Panc1 (cell line): ENCODE data around the gene PSMD7.

Experiments used
- POLR2AphosphoS5 ChIP-seq: IDR thresholded peaks from 2 replicates; pipeline ENCODE4 v1.6.1; 2012; ENCODE audit warnings: mild to moderate bottlenecking, low read depth, low read length, moderate library complexity
- SIN3A ChIP-seq: IDR thresholded peaks from 2 replicates; pipeline ENCODE4 v1.6.1; 2012; ENCODE audit warnings: low read depth, mild to moderate bottlenecking, low read length, moderate library complexity, borderline replicate concordance; ENCODE audit not compliant: insufficient read depth
- TCF7L2 ChIP-seq: IDR thresholded peaks from 2 replicates; pipeline ENCODE4 v1.6.1; 2011; ENCODE audit warnings: mild to moderate bottlenecking, low read depth, low read length, inconsistent platforms
- TF ChIP-seq, protein P1 (sequence below): fragments of 450-650 bp; IDR thresholded peaks from 2 replicates; pipeline ENCODE4 v1.5.1; 2017; ENCODE audit warnings: mild to moderate bottlenecking
- TF ChIP-seq, protein P2 (sequence below), 2 experiments: IDR thresholded peaks; 2 replicates each; pipeline ENCODE4 v1.6.1; 2011 to 2012; ENCODE audit warnings: low read depth in 2 of 2, control low read depth in 1 of 2, low read length in 1 of 2, mild to moderate bottlenecking in 1 of 2, moderate library complexity in 1 of 2; ENCODE audit not compliant: insufficient read depth in 1 of 2

DNA sequence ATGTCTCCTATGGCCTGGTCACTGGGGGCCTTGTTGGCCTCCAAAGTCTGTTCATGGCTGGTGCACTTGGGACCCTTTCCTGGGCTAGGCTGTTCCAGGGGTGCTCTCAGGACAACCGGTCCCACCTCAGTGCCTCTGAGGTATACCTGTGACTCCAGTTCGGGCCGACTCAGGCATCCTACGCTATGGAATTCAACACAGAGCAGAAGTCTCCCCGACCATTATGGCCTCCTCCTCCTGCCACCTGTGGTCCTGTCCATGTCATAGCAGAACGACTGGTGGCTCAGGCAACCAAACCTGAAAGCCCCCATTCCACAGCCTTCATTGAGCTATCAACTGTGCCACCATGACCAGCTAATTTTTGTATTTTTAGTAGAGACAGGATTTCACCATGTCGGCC, 8.5 kb upstream of the PSMD7 start:
- TF ChIP-seq POLR2AphosphoS5 (no peak), SIN3A (no peak), TCF7L2 (no peak)
- TF ChIP-seq, protein P1, sequence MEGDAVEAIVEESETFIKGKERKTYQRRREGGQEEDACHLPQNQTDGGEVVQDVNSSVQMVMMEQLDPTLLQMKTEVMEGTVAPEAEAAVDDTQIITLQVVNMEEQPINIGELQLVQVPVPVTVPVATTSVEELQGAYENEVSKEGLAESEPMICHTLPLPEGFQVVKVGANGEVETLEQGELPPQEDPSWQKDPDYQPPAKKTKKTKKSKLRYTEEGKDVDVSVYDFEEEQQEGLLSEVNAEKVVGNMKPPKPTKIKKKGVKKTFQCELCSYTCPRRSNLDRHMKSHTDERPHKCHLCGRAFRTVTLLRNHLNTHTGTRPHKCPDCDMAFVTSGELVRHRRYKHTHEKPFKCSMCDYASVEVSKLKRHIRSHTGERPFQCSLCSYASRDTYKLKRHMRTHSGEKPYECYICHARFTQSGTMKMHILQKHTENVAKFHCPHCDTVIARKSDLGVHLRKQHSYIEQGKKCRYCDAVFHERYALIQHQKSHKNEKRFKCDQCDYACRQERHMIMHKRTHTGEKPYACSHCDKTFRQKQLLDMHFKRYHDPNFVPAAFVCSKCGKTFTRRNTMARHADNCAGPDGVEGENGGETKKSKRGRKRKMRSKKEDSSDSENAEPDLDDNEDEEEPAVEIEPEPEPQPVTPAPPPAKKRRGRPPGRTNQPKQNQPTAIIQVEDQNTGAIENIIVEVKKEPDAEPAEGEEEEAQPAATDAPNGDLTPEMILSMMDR, result no peak
- TF ChIP-seq, protein P2, sequence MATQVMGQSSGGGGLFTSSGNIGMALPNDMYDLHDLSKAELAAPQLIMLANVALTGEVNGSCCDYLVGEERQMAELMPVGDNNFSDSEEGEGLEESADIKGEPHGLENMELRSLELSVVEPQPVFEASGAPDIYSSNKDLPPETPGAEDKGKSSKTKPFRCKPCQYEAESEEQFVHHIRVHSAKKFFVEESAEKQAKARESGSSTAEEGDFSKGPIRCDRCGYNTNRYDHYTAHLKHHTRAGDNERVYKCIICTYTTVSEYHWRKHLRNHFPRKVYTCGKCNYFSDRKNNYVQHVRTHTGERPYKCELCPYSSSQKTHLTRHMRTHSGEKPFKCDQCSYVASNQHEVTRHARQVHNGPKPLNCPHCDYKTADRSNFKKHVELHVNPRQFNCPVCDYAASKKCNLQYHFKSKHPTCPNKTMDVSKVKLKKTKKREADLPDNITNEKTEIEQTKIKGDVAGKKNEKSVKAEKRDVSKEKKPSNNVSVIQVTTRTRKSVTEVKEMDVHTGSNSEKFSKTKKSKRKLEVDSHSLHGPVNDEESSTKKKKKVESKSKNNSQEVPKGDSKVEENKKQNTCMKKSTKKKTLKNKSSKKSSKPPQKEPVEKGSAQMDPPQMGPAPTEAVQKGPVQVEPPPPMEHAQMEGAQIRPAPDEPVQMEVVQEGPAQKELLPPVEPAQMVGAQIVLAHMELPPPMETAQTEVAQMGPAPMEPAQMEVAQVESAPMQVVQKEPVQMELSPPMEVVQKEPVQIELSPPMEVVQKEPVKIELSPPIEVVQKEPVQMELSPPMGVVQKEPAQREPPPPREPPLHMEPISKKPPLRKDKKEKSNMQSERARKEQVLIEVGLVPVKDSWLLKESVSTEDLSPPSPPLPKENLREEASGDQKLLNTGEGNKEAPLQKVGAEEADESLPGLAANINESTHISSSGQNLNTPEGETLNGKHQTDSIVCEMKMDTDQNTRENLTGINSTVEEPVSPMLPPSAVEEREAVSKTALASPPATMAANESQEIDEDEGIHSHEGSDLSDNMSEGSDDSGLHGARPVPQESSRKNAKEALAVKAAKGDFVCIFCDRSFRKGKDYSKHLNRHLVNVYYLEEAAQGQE (IDR thresholded peaks at IDR 0.05; ENCODE audit: insufficient read depth in 1 of 2, low read depth in 2 of 2, low read length in 1 of 2), result no peak
